ENCODE data around the gene OR6F1. TPM values are rescaled to one million over a fixed set of nuclear protein-coding genes. Genes with fewer than 3 reads are reported as not detected.
"Not testable (repeated sequence)": the region's sequence is repeated elsewhere in the genome, so short reads cannot be mapped to it uniquely, and the experiment has no call there.

OR6F1 gene
- polyA plus RNA-seq (2013, experiment 1 of 2) = not detected
- polyA plus RNA-seq (2013, experiment 2 of 2) = not detected

GRCh38 chr1:247716546-247716945 is at the start of gene OR6F1:
Gene OR6F1, minus strand, starts transcription at chr1:247716646. Its CDS starts 3,891 bp downstream, at chr1:247712755.
- Histone ChIP-seq H2AFZ (ENCODE audit: low read length) (no peak within 1 kb of the TSS), H3K9ac (ENCODE audit: low read depth, low read length, poor library complexity) (no peak within 1 kb of the TSS), H3K4me2 (ENCODE audit: insufficient read depth, low read length, poor library complexity, severe bottlenecking) (no peak within 1 kb of the TSS), H3K4ac (ENCODE audit: low read length) (no peak within 1 kb of the TSS), H4K91ac (ENCODE audit: low read depth, low read length, poor library complexity) (no peak within 1 kb of the TSS), H3K79me1 (ENCODE audit: low read depth, low read length) (no peaks in the 10 kb centered on the region), H2BK5ac (ENCODE audit: low read length) (no peak within 1 kb of the TSS), H4K8ac (ENCODE audit: low read depth, low read length) (no peak within 1 kb of the TSS), H2BK120ac (ENCODE audit: low read depth, low read length) (no peak within 1 kb of the TSS), H3K4me1 (ENCODE audit: control insufficient read depth in 2 of 2, insufficient read depth in 1 of 2, low read depth in 1 of 2, low read length in 2 of 2) (no peaks in the 10 kb centered on the region), H3K18ac (ENCODE audit: low read length) (no peak within 1 kb of the TSS), H3K4me3 (ENCODE audit: low read length in 2 of 2) (no peak within 1 kb of the TSS), H3K23ac (ENCODE audit: low read depth, low read length, poor library complexity) (no peak within 1 kb of the TSS), H3K9me3 (replicated peaks in 1 of 2; ENCODE audit: control insufficient read depth in 2 of 2, insufficient read depth in 1 of 2, low read depth in 1 of 2, low read length in 2 of 2) (peaks cover 0 to 3% of the 10 kb centered on the region in 2 donors), H2BK15ac (ENCODE audit: low read length) (no peak within 1 kb of the TSS), H3K27me3 (ENCODE audit: control insufficient read depth in 3 of 3, insufficient read depth in 3 of 3, low read depth in 1 of 3, low read length in 3 of 3) (no peaks in the 10 kb centered on the region), H2AK5ac (ENCODE audit: low read depth, low read length) (no peak within 1 kb of the TSS), H3K27ac (replicated peaks; ENCODE audit: low read length) (no peak within 1 kb of the TSS), H3K14ac (ENCODE audit: low read length) (no peak within 1 kb of the TSS), H3K36me3 (replicated peaks in 1 of 2; ENCODE audit: control insufficient read depth in 2 of 2, insufficient read depth in 2 of 2, low read length in 2 of 2) (no peaks in the 10 kb centered on the region), H2BK12ac (ENCODE audit: low read length) (no peak within 1 kb of the TSS)
- WGBS, 2 donors (ENCODE audit: extremely low coverage in 2 of 2, insufficient read length in 2 of 2, insufficient replicate concordance in 1 of 2) = no CpG with 5 or more reads among the region's 3 CpGs
- no peak for DNase-seq (ENCODE audit: low spot score)

GRCh38 chr1:247760456-247760855 is 44.0 kb upstream of the OR6F1 start, which contains the start of gene OR1C1:
Gene OR1C1, minus strand, starts transcription at chr1:247760556. Its CDS starts 2,150 bp downstream, at chr1:247758406.
- Histone ChIP-seq H4K91ac (ENCODE audit: low read depth, low read length, poor library complexity) (no peak within 1 kb of the TSS), H3K9ac (ENCODE audit: low read depth, low read length, poor library complexity) (no peak within 1 kb of the TSS), H3K27me3 (ENCODE audit: control insufficient read depth in 3 of 3, insufficient read depth in 3 of 3, low read depth in 1 of 3, low read length in 3 of 3) (no peaks in the 10 kb centered on the region), H2BK5ac (ENCODE audit: low read length) (no peak within 1 kb of the TSS), H4K8ac (ENCODE audit: low read depth, low read length) (no peak within 1 kb of the TSS), H3K4ac (ENCODE audit: low read length) (no peak within 1 kb of the TSS), H3K4me3 (ENCODE audit: low read length in 2 of 2) (no peak within 1 kb of the TSS), H3K27ac (replicated peaks; ENCODE audit: low read length) (no peak within 1 kb of the TSS), H2BK15ac (ENCODE audit: low read length) (no peak within 1 kb of the TSS), H2BK120ac (ENCODE audit: low read depth, low read length) (no peak within 1 kb of the TSS), H2AK5ac (ENCODE audit: low read depth, low read length) (no peak within 1 kb of the TSS), H2BK12ac (ENCODE audit: low read length) (no peak within 1 kb of the TSS), H3K18ac (ENCODE audit: low read length) (no peak within 1 kb of the TSS), H3K4me2 (ENCODE audit: insufficient read depth, low read length, poor library complexity, severe bottlenecking) (no peak within 1 kb of the TSS), H3K79me1 (ENCODE audit: low read depth, low read length) (no peaks in the 10 kb centered on the region), H3K14ac (ENCODE audit: low read length) (no peak within 1 kb of the TSS), H3K36me3 (replicated peaks in 1 of 2; ENCODE audit: control insufficient read depth in 2 of 2, insufficient read depth in 2 of 2, low read length in 2 of 2) (no peaks in the 10 kb centered on the region), H3K4me1 (ENCODE audit: control insufficient read depth in 2 of 2, insufficient read depth in 1 of 2, low read depth in 1 of 2, low read length in 2 of 2) (no peaks in the 10 kb centered on the region), H3K9me3 (replicated peaks in 1 of 2; ENCODE audit: control insufficient read depth in 2 of 2, insufficient read depth in 1 of 2, low read depth in 1 of 2, low read length in 2 of 2) (no peaks in the 10 kb centered on the region), H3K23ac (ENCODE audit: low read depth, low read length, poor library complexity) (no peak within 1 kb of the TSS), H2AFZ (ENCODE audit: low read length) (no peak within 1 kb of the TSS)
- no CpG with 5 or more reads among the region's 3 CpGs for WGBS, 2 donors (ENCODE audit: extremely low coverage in 2 of 2, insufficient read length in 2 of 2, insufficient replicate concordance in 1 of 2)
- no peak for DNase-seq (ENCODE audit: low spot score)

DNA sequence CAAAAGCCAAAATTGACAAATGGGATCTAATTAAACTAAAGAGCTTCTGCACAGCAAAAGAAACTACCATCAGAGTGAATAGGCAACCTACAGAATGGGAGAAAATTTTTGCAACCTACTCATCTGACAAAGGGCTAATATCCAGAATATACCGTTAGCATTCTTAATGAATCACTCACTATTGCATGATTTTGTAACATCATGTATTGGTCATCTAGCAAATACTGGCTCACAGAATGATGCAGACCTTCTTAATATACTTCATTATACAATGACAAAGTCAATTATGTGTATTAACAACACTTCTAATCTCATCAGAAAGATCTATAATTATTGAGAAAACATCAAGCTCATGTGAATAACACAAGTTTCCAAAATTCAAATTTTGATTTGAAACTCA is 37.9 kb upstream of the OR6F1 start:
- not testable (repeated sequence) for H3K4me3 ChIP-seq (ENCODE audit: low read length in 2 of 2); H3K9ac ChIP-seq (ENCODE audit: low read depth, low read length, poor library complexity); H3K4me1 ChIP-seq (ENCODE audit: control insufficient read depth in 2 of 2, insufficient read depth in 1 of 2, low read depth in 1 of 2, low read length in 2 of 2); DNase-seq (ENCODE audit: low spot score); H3K9me3 ChIP-seq (replicated peaks in 1 of 2; ENCODE audit: control insufficient read depth in 2 of 2, insufficient read depth in 1 of 2, low read depth in 1 of 2, low read length in 2 of 2); H2BK120ac ChIP-seq (ENCODE audit: low read depth, low read length); H4K8ac ChIP-seq (ENCODE audit: low read depth, low read length); H2AK5ac ChIP-seq (ENCODE audit: low read depth, low read length); H2BK12ac ChIP-seq (ENCODE audit: low read length); H2AFZ ChIP-seq (ENCODE audit: low read length); H3K27ac ChIP-seq (replicated peaks; ENCODE audit: low read length); H3K27me3 ChIP-seq (ENCODE audit: control insufficient read depth in 3 of 3, insufficient read depth in 3 of 3, low read depth in 1 of 3, low read length in 3 of 3); H2BK5ac ChIP-seq (ENCODE audit: low read length); H2BK15ac ChIP-seq (ENCODE audit: low read length); H3K18ac ChIP-seq (ENCODE audit: low read length); H3K4me2 ChIP-seq (ENCODE audit: insufficient read depth, low read length, poor library complexity, severe bottlenecking); H3K23ac ChIP-seq (ENCODE audit: low read depth, low read length, poor library complexity); H3K4ac ChIP-seq (ENCODE audit: low read length); H3K79me1 ChIP-seq (ENCODE audit: low read depth, low read length); H3K14ac ChIP-seq (ENCODE audit: low read length); H4K91ac ChIP-seq (ENCODE audit: low read depth, low read length, poor library complexity); H3K36me3 ChIP-seq (replicated peaks in 1 of 2; ENCODE audit: control insufficient read depth in 2 of 2, insufficient read depth in 2 of 2, low read length in 2 of 2)
- no CpG with 5 or more reads among the region's 1 CpG for WGBS, 2 donors (ENCODE audit: extremely low coverage in 2 of 2, insufficient read length in 2 of 2, insufficient replicate concordance in 1 of 2)

DNA sequence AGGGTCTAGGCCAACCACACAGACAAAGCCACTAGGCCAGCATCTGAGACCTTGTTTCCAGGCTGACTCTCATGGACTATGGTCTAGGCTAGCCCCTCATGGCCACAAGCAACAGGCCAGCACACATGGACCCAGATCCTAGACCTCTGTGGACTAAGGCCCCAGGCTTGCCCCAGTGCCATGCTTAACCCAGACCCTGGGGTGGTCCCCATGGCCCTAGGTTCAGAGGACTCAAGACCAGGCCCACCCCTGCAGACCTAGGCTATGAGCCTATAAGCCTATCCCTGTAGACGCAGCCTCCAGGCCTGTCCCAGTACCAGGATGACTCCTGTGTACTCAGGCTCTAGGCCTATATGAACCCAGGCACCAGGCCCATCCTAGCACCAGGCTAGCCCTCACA is 33.4 kb upstream of the OR6F1 start:
- no peak overlapping the region for H3K4me2 ChIP-seq (ENCODE audit: insufficient read depth, low read length, poor library complexity, severe bottlenecking)
- no peak overlapping the region for H3K18ac ChIP-seq (ENCODE audit: low read length)
- H3K14ac ChIP-seq (ENCODE audit: low read length) = no peak overlapping the region
- no peak overlapping the region for H2BK12ac ChIP-seq (ENCODE audit: low read length)
- no peak overlapping the region for H2BK120ac ChIP-seq (ENCODE audit: low read depth, low read length)
- H3K36me3 ChIP-seq (replicated peaks in 1 of 2; ENCODE audit: control insufficient read depth in 2 of 2, insufficient read depth in 2 of 2, low read length in 2 of 2) = no peaks in the 10 kb centered on the region
- H3K23ac ChIP-seq (ENCODE audit: low read depth, low read length, poor library complexity) = no peak overlapping the region
- no peaks in the 10 kb centered on the region for H3K79me1 ChIP-seq (ENCODE audit: low read depth, low read length)
- H3K9me3 ChIP-seq (replicated peaks in 1 of 2; ENCODE audit: control insufficient read depth in 2 of 2, insufficient read depth in 1 of 2, low read depth in 1 of 2, low read length in 2 of 2) = peaks cover 0 to 6% of the 10 kb centered on the region in 2 donors
- no peak overlapping the region for H4K91ac ChIP-seq (ENCODE audit: low read depth, low read length, poor library complexity)
- H2AFZ ChIP-seq (ENCODE audit: low read length) = no peak overlapping the region
- H3K4me3 ChIP-seq (ENCODE audit: low read length in 2 of 2) = no peak overlapping the region
- H2AK5ac ChIP-seq (ENCODE audit: low read depth, low read length) = no peak overlapping the region
- no peak overlapping the region for H3K27ac ChIP-seq (replicated peaks; ENCODE audit: low read length)
- H4K8ac ChIP-seq (ENCODE audit: low read depth, low read length) = no peak overlapping the region
- H3K4me1 ChIP-seq (ENCODE audit: control insufficient read depth in 2 of 2, insufficient read depth in 1 of 2, low read depth in 1 of 2, low read length in 2 of 2) = no peaks in the 10 kb centered on the region
- no peak for DNase-seq (ENCODE audit: low spot score)
- WGBS, 2 donors (ENCODE audit: extremely low coverage in 2 of 2, insufficient read length in 2 of 2, insufficient replicate concordance in 1 of 2) = no CpG with 5 or more reads among the region's 1 CpG
- no peaks in the 10 kb centered on the region for H3K27me3 ChIP-seq (ENCODE audit: control insufficient read depth in 3 of 3, insufficient read depth in 3 of 3, low read depth in 1 of 3, low read length in 3 of 3)
- H2BK5ac ChIP-seq (ENCODE audit: low read length) = no peak overlapping the region
- H2BK15ac ChIP-seq (ENCODE audit: low read length) = no peak overlapping the region
- no peak overlapping the region for H3K9ac ChIP-seq (ENCODE audit: low read depth, low read length, poor library complexity)
- no peak overlapping the region for H3K4ac ChIP-seq (ENCODE audit: low read length)

Measured in neuronal stem cell (in vitro differentiated cells).